ENCODE measurements around the gene CC2D2B.

CC2D2B gene

GRCh38 chr10:96021332-96021731 lies 113.6 kb downstream of the CC2D2B start:
- no peak for DNase-seq (ENCODE audit: low read depth)
- in situ Hi-C loops (cut with HindIII; ENCODE audit: low sequenced_read_pairs): no loop called here
- H3K4me3 ChIP-seq (ENCODE audit: low read depth, low read length): no peak overlapping the region
- no peak for TF ChIP-seq CTCF (IDR thresholded peaks at IDR 0.05; ENCODE audit: low read depth, low read length, missing control alignments)

- in situ Hi-C loops (cut with HindIII; ENCODE audit: low sequenced_read_pairs): no loop called here
- no peak for DNase-seq (ENCODE audit: low read depth)
- H3K4me3 ChIP-seq (ENCODE audit: low read depth, low read length): no peak overlapping the region
- TF ChIP-seq CTCF (IDR thresholded peaks at IDR 0.05; ENCODE audit: low read depth, low read length, missing control alignments): no peak
These were observed 115.0 kb downstream of the CC2D2B start for GRCh38 chr10:96022739-96023138.

GRCh38 chr10:96023168-96023567 lies 115.4 kb downstream of the CC2D2B start:
- TF ChIP-seq CTCF (IDR thresholded peaks at IDR 0.05; ENCODE audit: low read depth, low read length, missing control alignments): no peak
- no peak for DNase-seq (ENCODE audit: low read depth)
- H3K4me3 ChIP-seq (ENCODE audit: low read depth, low read length): no peak overlapping the region
- in situ Hi-C loops (cut with HindIII; ENCODE audit: low sequenced_read_pairs): no loop called here

GRCh38 chr10:96025566-96025965 lies 117.8 kb downstream of the CC2D2B start:
- in situ Hi-C loops (cut with HindIII; ENCODE audit: low sequenced_read_pairs): no loop called here
- no peak for TF ChIP-seq CTCF (IDR thresholded peaks at IDR 0.05; ENCODE audit: low read depth, low read length, missing control alignments)
- no peak overlapping the region for H3K4me3 ChIP-seq (ENCODE audit: low read depth, low read length)
- no peak for DNase-seq (ENCODE audit: low read depth)

- in situ Hi-C loops (cut with HindIII; ENCODE audit: low sequenced_read_pairs): no loop called here
- no peak for TF ChIP-seq CTCF (IDR thresholded peaks at IDR 0.05; ENCODE audit: low read depth, low read length, missing control alignments)
- DNase-seq (ENCODE audit: low read depth): no peak
- H3K4me3 ChIP-seq (ENCODE audit: low read depth, low read length): no peak overlapping the region
These were observed 126.8 kb downstream of the CC2D2B start for GRCh38 chr10:96034625-96035024.

GRCh38 chr10:96038476-96039387 lies 131.0 kb downstream of the CC2D2B start:
- DNase-seq (ENCODE audit: low read depth): no peak
- in situ Hi-C loops (cut with HindIII; ENCODE audit: low sequenced_read_pairs): no loop called here
- TF ChIP-seq CTCF (IDR thresholded peaks at IDR 0.05; ENCODE audit: low read depth, low read length, missing control alignments): no peak
- no peak overlapping the region for H3K4me3 ChIP-seq (ENCODE audit: low read depth, low read length)

Measured in astrocyte of the cerebellum (primary cell).